Brain microvascular endothelial cell (primary cell): ENCODE measurements around the gene CLEC16A.

Experiments
- DNase-seq: peaks from one replicate; pipeline ENCODE4 v3.0.0-alpha.2; 2020
- H3K27ac ChIP-seq: fragments of 250-450 bp; sonication (Bioruptor Pico); 2 replicates; pipeline ENCODE4 v1.5.1; 2020; ENCODE audit warnings: mild to moderate bottlenecking, moderate library complexity
- H3K27me3 ChIP-seq: fragments of 250-450 bp; sonication (Bioruptor Pico); replicated peaks from 2 replicates; pipeline ENCODE4 v1.5.1; 2020; ENCODE audit warnings: mild to moderate bottlenecking
- H3K36me3 ChIP-seq: fragments of 250-450 bp; sonication (Bioruptor Pico); replicated peaks from 2 replicates; pipeline ENCODE4 v1.5.1; 2020; ENCODE audit warnings: mild to moderate bottlenecking
- H3K4me3 ChIP-seq: 2 replicates; pipeline ENCODE4 v1.5.1; 2011; ENCODE audit warnings: low read depth, mild to moderate bottlenecking, control low read depth, low read length, moderate library complexity
- CTCF ChIP-seq: IDR thresholded peaks from 2 replicates; pipeline ENCODE4 v1.5.1; 2011; ENCODE audit warnings: low read depth, mild to moderate bottlenecking, moderate library complexity, low read length, control low read depth, inconsistent platforms; ENCODE audit errors: missing control alignments
- in situ Hi-C: cut with HindIII; loops from 2 replicates; pipeline ENCODE4 v1.10.0; 2017; ENCODE audit warnings: low sequenced_read_pairs, low pct_ligation_motif_present

CLEC16A gene

DNA sequence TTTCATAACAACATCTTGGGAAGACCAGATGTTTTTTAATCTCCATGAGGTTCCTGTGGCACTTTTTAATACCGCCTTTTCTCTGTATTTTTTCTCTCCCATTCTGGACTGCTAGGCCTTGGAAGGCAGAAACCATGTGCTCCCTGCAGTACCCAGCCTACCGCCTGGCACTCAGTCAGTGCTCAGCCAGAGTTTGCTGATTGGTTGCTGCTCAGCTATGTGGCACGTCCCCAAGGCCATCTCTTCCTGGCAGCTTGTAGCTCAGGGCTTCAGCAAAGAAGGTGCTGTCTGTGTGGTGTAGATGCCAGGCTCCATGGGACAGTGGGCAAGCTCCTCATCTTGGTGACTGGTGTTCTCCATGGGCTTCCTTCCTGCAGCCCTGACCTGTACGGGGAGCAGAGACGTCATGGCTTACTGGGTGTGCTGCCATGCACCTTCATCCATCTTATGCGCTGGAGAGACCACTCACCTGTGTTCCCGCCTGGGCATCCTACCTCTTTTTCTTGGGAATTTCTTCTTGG lies 86.7 kb downstream of the CLEC16A start:
- Histone ChIP-seq H3K27me3 (no peaks in the 10 kb centered on the region), H3K27ac (no peak overlapping the region), H3K36me3 (peaks cover 10% of the 10 kb centered on the region), H3K4me3 (no peak overlapping the region)
- no peak for DNase-seq
- no peak for TF ChIP-seq CTCF
- in situ Hi-C loops = no loop called here

DNA sequence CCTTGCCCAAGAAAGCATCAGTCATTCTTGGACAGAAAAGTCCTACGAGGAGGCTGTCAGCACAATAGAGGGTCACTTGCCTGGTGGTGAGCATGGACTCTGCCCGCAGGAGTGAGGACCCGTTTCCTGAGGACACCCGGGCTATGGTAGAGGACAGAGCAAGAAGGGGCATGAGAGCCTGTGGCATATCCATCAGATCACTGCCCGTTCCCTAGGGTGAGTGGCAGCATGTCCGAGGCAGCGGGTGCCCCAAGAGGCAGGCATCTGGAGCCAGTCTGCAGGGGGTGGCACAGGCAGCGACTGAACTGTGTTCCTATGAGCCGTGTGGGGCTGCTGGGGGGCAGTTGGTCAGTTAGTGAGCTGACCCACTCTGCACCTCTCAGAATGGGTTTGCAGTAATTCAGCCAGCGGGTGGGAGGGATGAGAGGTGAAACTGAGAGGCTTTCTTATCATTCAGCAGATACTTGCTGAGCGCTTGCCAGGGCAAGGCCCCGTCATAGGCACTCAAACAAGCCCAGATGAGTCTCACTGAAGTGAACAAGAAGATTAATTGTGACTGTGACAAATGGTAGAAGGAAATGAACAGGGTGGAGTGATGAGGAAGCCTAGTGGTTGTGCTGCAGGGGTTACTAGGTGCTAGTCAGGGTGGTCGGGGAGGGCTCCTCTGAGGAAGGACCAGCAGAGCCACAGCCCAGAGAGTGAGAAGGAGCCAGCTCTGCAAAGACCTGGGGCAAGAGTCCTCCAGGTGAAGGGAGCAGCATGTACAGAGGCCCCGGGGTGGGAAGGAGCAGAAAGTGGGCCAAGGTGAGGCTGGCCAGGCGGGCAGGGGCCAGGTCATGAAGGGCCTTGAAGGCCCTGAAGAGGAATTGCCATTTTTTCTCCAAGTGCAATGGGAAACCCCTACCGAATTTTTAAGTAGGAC lies 87.9 kb downstream of the CLEC16A start:
- Histone ChIP-seq H3K36me3 (peaks cover 4% of the 10 kb centered on the region), H3K4me3 (no peak overlapping the region), H3K27ac (no peak overlapping the region), H3K27me3 (no peaks in the 10 kb centered on the region)
- no peak for DNase-seq
- no peak for TF ChIP-seq CTCF
- in situ Hi-C loops = no loop called here

DNA sequence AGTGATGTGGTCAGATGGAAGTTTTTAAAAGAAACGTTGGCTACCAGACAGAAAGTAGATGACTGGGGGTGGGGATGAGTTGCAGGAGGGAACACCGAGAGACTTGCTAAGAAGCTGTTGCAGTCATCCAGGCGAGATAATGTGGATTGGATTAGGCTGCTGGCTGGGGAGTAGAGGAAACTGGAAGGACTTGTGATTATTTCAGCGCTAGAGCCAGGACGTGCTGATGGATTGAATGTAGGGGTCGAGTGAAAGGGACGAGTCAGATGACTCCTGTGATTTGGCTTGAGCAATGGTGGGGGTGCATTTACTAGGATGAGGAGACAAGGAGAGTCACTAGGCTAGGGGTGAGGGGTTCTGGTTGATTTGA lies 88.5 kb downstream of the CLEC16A start:
- no peak for DNase-seq
- peaks cover 4% of the 10 kb centered on the region for H3K36me3 ChIP-seq

DNA sequence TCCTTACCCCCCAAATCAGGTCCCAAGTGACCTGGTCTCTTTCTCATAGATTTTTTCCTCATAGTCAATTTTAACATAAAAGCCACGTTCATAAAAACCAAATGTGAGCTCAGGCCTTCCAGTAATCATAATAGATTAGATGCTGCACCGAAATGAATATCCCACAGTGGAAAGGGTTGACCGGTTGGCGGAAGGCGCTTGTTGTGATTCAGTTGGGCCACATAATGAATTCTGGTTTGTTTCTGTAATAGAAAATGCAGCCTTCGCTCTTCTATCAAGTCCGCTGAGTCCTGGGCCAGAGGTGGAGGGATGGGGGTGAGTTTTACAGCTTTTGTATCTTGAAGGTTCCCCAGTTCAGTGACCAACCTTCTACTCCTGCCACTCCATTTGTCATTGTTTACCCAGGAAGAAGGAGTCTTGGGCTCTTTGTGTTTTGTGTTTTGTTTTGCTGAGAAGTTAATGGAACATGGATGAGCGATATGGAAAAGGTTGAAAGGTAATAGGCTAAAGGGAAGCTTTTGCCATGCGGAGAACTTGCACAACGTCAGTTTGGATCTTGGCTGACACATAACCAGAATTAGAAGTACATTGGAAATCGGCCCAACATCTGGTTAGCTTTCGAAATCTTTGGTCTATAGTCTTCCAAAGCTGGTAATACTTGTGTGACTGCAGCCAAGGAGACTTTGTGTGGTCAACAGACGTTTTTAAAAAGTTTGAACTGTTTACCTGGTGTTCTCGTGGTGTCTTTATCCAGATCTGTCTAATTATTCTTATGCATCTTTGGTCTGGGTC lies 89.5 kb downstream of the CLEC16A start:
- no peak for TF ChIP-seq CTCF
- H3K36me3 ChIP-seq = peaks cover 4% of the 10 kb centered on the region
- no peak for DNase-seq
- no peaks in the 10 kb centered on the region for H3K27me3 ChIP-seq
- in situ Hi-C loops = no loop called here
- no peak overlapping the region for H3K4me3 ChIP-seq
- no peak overlapping the region for H3K27ac ChIP-seq

More for the DNA sequence above, 88.5 kb downstream of the CLEC16A start:
- no peaks in the 10 kb centered on the region for H3K27me3 ChIP-seq
- H3K4me3 ChIP-seq = no peak overlapping the region
- H3K27ac ChIP-seq = no peak overlapping the region
- no peak for TF ChIP-seq CTCF
- in situ Hi-C loops = no loop called here

GRCh38 chr16:11034481-11034931 lies 90.1 kb downstream of the CLEC16A start:
- TF ChIP-seq CTCF = no peak
- no peak for DNase-seq
- Histone ChIP-seq H3K27me3 (no peaks in the 10 kb centered on the region), H3K36me3 (peaks cover 4% of the 10 kb centered on the region), H3K4me3 (no peak overlapping the region), H3K27ac (no peak overlapping the region)
- in situ Hi-C loops = no loop called here
